GM19452 (cell line): ENCODE data around the gene HSPB1.
"Not testable (repeated sequence)": the region's sequence is repeated elsewhere in the genome, so short reads cannot be mapped to it uniquely, and the experiment has no call there.

Experiments used
- ATAC-seq: cut with Tn5 transposase; IDR thresholded peaks from one replicate; pipeline ENCODE4 v1.9.1; 2021; ENCODE audit not compliant: unreplicated experiment

Gene HSPB1

GRCh38 chr7:76302347-76303201, at the start of gene HSPB1:
HSPB1 (plus strand) TSS chr7:76302673; CDS start chr7:76302713, 40 bp downstream.
- ATAC-seq: no peak

GRCh38 chr7:76254781-76255180, 47.7 kb upstream of the HSPB1 start:
- ATAC-seq: no peak

- no peak for ATAC-seq
Measured at GRCh38 chr7:76257973-76258372, 44.5 kb upstream of the HSPB1 start.

GRCh38 chr7:76259124-76260093, 43.1 kb upstream of the HSPB1 start:
- no peak for ATAC-seq

GRCh38 chr7:76260171-76260703, 42.2 kb upstream of the HSPB1 start:
- no peak for ATAC-seq

- no peak for ATAC-seq
Measured at GRCh38 chr7:76261329-76261728, 41.1 kb upstream of the HSPB1 start.

GRCh38 chr7:76261931-76262330, 40.5 kb upstream of the HSPB1 start:
- ATAC-seq: no peak

- no peak for ATAC-seq
Measured at GRCh38 chr7:76262683-76263402, 39.6 kb upstream of the HSPB1 start.

GRCh38 chr7:76265299-76265698, 37.2 kb upstream of the HSPB1 start:
- ATAC-seq: no peak

GRCh38 chr7:76267107-76267893, 35.2 kb upstream of the HSPB1 start:
- no peak for ATAC-seq

GRCh38 chr7:76267894-76268183, 34.6 kb upstream of the HSPB1 start:
- no peak for ATAC-seq

GRCh38 chr7:76268376-76268775, 34.1 kb upstream of the HSPB1 start:
- ATAC-seq: no peak

GRCh38 chr7:76269895-76270294, 32.6 kb upstream of the HSPB1 start:
- no peak for ATAC-seq

- not testable (repeated sequence) for ATAC-seq
Measured at GRCh38 chr7:76271384-76271783, 31.1 kb upstream of the HSPB1 start.

GRCh38 chr7:76272142-76272541, 30.3 kb upstream of the HSPB1 start:
- no peak for ATAC-seq

GRCh38 chr7:76272851-76273497, 29.5 kb upstream of the HSPB1 start:
- no peak for ATAC-seq

- ATAC-seq: no peak
Measured at GRCh38 chr7:76273503-76273902, 29.0 kb upstream of the HSPB1 start.

GRCh38 chr7:76278540-76278939, 23.9 kb upstream of the HSPB1 start:
- ATAC-seq: no peak

GRCh38 chr7:76280408-76280807, 22.1 kb upstream of the HSPB1 start:
- ATAC-seq: no peak
